Measurements from ENCODE around the gene SUGCT.

Gene SUGCT

DNA sequence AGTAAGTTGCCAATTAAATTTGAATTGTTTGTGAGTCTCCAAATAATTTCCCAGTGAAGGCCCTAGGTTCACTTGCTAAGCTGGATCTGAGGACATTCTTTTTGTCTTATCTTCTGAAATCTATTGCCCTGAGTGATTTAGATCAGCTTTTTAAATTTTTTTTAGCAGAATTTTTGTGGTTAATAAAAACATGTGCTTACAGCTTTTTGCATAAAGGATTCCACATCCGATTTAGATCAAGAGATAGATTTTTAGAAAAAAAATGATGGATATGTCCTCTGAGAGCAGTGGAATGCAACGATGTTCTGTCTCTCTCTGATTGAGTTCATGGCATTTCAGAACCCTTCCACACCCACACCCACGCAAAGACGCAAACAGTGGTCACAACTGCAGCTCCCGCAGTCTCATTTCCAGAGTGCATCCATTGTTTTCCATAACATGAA is 358.8 kb downstream of the SUGCT start:
- no peak overlapping the region for H3K27ac ChIP-seq (ENCODE audit: extremely low read depth, low read depth, low read length)
- TF ChIP-seq WT1 (tag by site-specific recombination; IDR thresholded peaks at IDR 0.05) (no peak), ZNF664 (tag by site-specific recombination; IDR thresholded peaks at IDR 0.05) (no peak), ZNF350 (tag by site-specific recombination; IDR thresholded peaks at IDR 0.05) (no peak), ZNF366 (tag by site-specific recombination; conservative IDR thresholded peaks at IDR 0.05) (no peak), ZNF76 (tag by site-specific recombination; IDR thresholded peaks at IDR 0.05; ENCODE audit: borderline replicate concordance, low read depth) (no peak), ZNF426 (tag by site-specific recombination; IDR thresholded peaks at IDR 0.05) (no peak), ZNF157 (tag by site-specific recombination; IDR thresholded peaks at IDR 0.05) (no peak), ZNF514 (tag by site-specific recombination; IDR thresholded peaks at IDR 0.05) (no peak), ZNF585B (tag by site-specific recombination; IDR thresholded peaks at IDR 0.05) (no peak), ZBTB48 (tag by site-specific recombination; IDR thresholded peaks at IDR 0.05) (no peak), ZBTB8A (tag by site-specific recombination; IDR thresholded peaks at IDR 0.05) (no peak), ZNF544 (tag by site-specific recombination; IDR thresholded peaks at IDR 0.05) (no peak), KLF1 (tag by site-specific recombination; IDR thresholded peaks at IDR 0.05) (no peak), KLF10 (tag by site-specific recombination; IDR thresholded peaks at IDR 0.05) (no peak), OVOL3 (tag by site-specific recombination; IDR thresholded peaks at IDR 0.05) (no peak), ZNF777 (tag by site-specific recombination; IDR thresholded peaks at IDR 0.05; ENCODE audit: borderline replicate concordance) (no peak)
- TF ChIP-seq, protein P1, sequence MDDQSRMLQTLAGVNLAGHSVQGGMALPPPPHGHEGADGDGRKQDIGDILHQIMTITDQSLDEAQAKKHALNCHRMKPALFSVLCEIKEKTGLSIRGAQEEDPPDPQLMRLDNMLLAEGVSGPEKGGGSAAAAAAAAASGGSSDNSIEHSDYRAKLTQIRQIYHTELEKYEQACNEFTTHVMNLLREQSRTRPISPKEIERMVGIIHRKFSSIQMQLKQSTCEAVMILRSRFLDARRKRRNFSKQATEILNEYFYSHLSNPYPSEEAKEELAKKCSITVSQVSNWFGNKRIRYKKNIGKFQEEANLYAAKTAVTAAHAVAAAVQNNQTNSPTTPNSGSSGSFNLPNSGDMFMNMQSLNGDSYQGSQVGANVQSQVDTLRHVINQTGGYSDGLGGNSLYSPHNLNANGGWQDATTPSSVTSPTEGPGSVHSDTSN (CRISPR knock-in tag; IDR thresholded peaks at IDR 0.05) = no peak
- TF ChIP-seq, protein P2, sequence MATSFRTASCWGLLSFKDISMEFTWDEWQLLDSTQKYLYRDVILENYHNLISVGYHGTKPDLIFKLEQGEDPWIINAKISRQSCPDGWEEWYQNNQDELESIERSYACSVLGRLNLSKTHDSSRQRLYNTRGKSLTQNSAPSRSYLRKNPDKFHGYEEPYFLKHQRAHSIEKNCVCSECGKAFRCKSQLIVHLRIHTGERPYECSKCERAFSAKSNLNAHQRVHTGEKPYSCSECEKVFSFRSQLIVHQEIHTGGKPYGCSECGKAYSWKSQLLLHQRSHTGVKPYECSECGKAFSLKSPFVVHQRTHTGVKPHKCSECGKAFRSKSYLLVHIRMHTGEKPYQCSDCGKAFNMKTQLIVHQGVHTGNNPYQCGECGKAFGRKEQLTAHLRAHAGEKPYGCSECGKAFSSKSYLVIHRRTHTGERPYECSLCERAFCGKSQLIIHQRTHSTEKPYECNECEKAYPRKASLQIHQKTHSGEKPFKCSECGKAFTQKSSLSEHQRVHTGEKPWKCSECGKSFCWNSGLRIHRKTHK (tag by site-specific recombination; IDR thresholded peaks at IDR 0.05) = no peak
- TF ChIP-seq, protein P3, sequence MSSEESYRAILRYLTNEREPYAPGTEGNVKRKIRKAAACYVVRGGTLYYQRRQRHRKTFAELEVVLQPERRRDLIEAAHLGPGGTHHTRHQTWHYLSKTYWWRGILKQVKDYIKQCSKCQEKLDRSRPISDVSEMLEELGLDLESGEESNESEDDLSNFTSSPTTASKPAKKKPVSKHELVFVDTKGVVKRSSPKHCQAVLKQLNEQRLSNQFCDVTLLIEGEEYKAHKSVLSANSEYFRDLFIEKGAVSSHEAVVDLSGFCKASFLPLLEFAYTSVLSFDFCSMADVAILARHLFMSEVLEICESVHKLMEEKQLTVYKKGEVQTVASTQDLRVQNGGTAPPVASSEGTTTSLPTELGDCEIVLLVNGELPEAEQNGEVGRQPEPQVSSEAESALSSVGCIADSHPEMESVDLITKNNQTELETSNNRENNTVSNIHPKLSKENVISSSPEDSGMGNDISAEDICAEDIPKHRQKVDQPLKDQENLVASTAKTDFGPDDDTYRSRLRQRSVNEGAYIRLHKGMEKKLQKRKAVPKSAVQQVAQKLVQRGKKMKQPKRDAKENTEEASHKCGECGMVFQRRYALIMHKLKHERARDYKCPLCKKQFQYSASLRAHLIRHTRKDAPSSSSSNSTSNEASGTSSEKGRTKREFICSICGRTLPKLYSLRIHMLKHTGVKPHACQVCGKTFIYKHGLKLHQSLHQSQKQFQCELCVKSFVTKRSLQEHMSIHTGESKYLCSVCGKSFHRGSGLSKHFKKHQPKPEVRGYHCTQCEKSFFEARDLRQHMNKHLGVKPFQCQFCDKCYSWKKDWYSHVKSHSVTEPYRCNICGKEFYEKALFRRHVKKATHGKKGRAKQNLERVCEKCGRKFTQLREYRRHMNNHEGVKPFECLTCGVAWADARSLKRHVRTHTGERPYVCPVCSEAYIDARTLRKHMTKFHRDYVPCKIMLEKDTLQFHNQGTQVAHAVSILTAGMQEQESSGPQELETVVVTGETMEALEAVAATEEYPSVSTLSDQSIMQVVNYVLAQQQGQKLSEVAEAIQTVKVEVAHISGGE (tag by site-specific recombination; conservative IDR thresholded peaks at IDR 0.05; ENCODE audit: low read depth) = no peak
- TF ChIP-seq, protein P4, sequence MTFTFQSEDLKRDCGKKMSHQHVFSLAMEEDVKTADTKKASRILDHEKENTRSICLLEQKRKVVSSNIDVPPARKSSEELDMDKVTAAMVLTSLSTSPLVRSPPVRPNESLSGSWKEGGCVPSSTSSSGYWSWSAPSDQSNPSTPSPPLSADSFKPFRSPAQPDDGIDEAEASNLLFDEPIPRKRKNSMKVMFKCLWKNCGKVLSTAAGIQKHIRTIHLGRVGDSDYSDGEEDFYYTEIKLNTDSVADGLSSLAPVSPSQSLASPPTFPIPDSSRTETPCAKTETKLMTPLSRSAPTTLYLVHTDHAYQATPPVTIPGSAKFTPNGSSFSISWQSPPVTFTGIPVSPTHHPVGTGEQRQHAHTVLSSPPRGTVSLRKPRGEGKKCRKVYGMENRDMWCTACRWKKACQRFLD (tag by site-specific recombination; IDR thresholded peaks at IDR 0.05) = no peak
- H3K9me3 ChIP-seq (ENCODE audit: control insufficient read depth, insufficient read depth, low read depth, low read length) = no peaks in the 10 kb centered on the region
- H3K4me3 ChIP-seq (ENCODE audit: low read depth, low read length) = no peak overlapping the region
- ChIA-PET CTCF (interaction anchor here (1.2 kb wide), 1 partner anchor 10 kb away, joined by 7 read pairs; no protein-coding TSS in a partner anchor), POLR2A (no interaction called here)
- no peaks in the 10 kb centered on the region for H3K36me3 ChIP-seq (ENCODE audit: control insufficient read depth in 2 of 2, insufficient read depth in 1 of 2, low read length in 2 of 2)
- H3K4me1 ChIP-seq (ENCODE audit: control insufficient read depth, insufficient read depth, low read length) = no peaks in the 10 kb centered on the region

Data from HEK293 (cell line).